GM23338 (cell line): ENCODE measurements around the gene BCL2L2.

ENCODE experiments used
- CREB1 ChIP-seq: fragments of 250-450 bp; sonication (Bioruptor Pico); IDR thresholded peaks from 2 replicates; pipeline ENCODE4 v1.5.0; 2020; ENCODE audit warnings: low read depth, mild to moderate bottlenecking, moderate library complexity
- CTCF ChIP-seq, 2 experiments: fragments of 200-600 bp in 1 of 2; sonication (generic) in 1 of 2; conservative IDR thresholded peaks; 2 replicates each; pipeline versions ENCODE4 v1.5.1 to v1.6.1; 2016 to 2017; ENCODE audit warnings: antibody characterized with exemption in 2 of 2, low read depth in 2 of 2, mild to moderate bottlenecking in 2 of 2, moderate library complexity in 1 of 2
- EZH2 ChIP-seq: fragments of 200-600 bp; sonication (generic); IDR thresholded peaks from one replicate; pipeline ENCODE4 v1.8.0; 2017; ENCODE audit warnings: antibody characterized with exemption, mild to moderate bottlenecking, low read depth; ENCODE audit not compliant: unreplicated experiment
- JUNB ChIP-seq: IDR thresholded peaks from one replicate; pipeline ENCODE4 v1.6.1; 2016; ENCODE audit warnings: antibody characterized with exemption; ENCODE audit not compliant: unreplicated experiment
- POLR2AphosphoS5 ChIP-seq: IDR thresholded peaks from 2 replicates; pipeline ENCODE4 v1.6.1; 2016; ENCODE audit warnings: antibody characterized with exemption, low read depth
- REST ChIP-seq: IDR thresholded peaks from one replicate; pipeline ENCODE4 v1.6.1; 2018; ENCODE audit warnings: antibody characterized with exemption; ENCODE audit not compliant: unreplicated experiment
- STAT1 ChIP-seq: IDR thresholded peaks from one replicate; pipeline ENCODE4 v1.6.1; 2016; ENCODE audit warnings: antibody characterized with exemption; ENCODE audit not compliant: unreplicated experiment

DNA sequence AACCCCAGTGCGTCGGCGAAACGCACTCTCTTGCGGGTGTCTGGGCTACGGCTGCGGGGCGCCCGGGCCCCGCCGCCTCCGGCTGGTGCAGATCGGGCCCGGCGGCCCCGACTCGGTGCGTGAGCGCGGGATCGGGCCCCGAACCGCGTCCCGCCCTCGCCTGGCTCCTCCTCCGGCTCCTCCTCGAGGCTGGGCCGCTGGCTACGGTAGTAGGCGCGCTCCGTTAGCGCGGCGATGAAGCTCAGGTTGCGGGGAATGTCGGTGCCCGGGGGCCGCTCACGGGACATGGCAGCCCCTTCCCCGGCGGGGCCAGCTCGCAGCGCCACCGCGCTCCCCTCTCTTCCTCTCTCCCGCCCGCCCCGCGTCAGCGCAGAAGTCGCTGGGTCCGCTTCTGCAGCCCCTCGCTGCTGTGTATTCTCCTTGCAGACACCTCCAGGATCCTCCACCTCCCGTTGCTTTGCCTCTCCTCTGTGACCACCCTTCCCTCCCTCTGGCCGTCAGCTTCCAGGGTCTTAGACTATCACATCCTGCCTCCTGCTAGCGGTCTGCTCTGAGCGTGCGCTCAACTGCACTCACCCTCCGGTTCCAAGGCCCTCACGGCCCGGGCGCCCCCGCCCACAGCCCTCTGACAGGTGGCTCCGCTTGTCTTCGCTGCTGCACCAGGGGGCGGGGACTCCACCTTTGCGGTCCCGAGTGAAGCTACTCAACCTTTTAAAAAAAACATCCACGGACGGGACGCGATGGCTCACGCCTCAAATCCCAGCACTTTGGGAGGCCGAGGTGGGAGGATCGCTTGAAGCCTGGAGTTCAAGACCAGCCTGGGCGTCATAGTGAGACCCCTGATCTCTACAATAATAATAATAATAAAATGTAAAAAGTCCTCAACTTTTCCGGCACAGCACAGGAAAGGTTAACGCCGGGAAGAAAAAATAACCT is 4.1 kb upstream of the BCL2L2 start, which contains the start of gene PPP1R3E:
- TF ChIP-seq CTCF (conservative IDR thresholded peaks at IDR 0.05; ENCODE audit: low read depth in 2 of 2) (no peak), JUNB (no peak), REST (no peak), POLR2AphosphoS5 (no peak), STAT1 (no peak), EZH2 (no peak), CREB1 (CRISPR knock-in tag) (no peak)
